ENCODE data around the gene VGLL4. TPM values are rescaled to one million over a fixed set of nuclear protein-coding genes. Genes with fewer than 3 reads are reported as not detected.

Gene VGLL4
- total RNA-seq, 2 donors from 2014 or later, result 57.7 to 63.7 TPM

DNA sequence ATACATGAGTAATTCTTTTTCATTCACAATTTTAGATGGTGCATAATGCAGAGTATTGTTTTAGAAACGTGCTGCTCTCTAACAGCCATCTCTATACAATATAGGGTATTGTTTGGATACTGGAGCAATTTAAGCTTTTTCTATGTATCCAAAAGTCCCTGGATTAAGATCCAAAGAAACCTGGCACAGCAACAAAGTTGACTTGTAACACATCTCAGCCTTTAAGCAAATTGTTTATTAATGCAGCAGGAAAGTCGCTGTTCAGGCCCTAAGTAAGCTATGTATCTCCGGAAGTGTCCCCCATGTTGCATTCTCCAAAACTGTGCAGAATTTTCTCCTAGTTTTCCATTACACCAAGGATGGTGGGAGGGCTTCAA is 7.3 kb downstream of the VGLL4 start:
- no peak overlapping the region for H3K9ac ChIP-seq (ENCODE audit: low read depth in 2 of 2, low read length in 2 of 2)
- intact Hi-C loops (cut with DNase I), result no loop called here

GRCh38 chr3:11635680-11636393 is 7.9 kb downstream of the VGLL4 start:
- Histone ChIP-seq H3K9me3 (no peaks in the 10 kb centered on the region), H3K27me3 (no peaks in the 10 kb centered on the region), H3K4me3 (no peak overlapping the region), H3K27ac (no peak overlapping the region), H3K36me3 (no peaks in the 10 kb centered on the region), H3K9ac (ENCODE audit: low read depth in 2 of 2, low read length in 2 of 2) (no peak overlapping the region), H3K4me1 (peaks cover 7% of the 10 kb centered on the region)
- TF ChIP-seq CTCF (IDR thresholded peaks at IDR 0.05), result no peak
- intact Hi-C loops (cut with DNase I), result no loop called here
- DNase-seq, result no peak

More for the DNA sequence above, 7.3 kb downstream of the VGLL4 start:
- Histone ChIP-seq H3K4me1 (peaks cover 7% of the 10 kb centered on the region), H3K9me3 (no peaks in the 10 kb centered on the region), H3K27me3 (no peaks in the 10 kb centered on the region), H3K36me3 (no peaks in the 10 kb centered on the region), H3K4me3 (no peak overlapping the region), H3K27ac (no peak overlapping the region)
- no peak for TF ChIP-seq CTCF (IDR thresholded peaks at IDR 0.05)
- DNase-seq, result no peak

DNA sequence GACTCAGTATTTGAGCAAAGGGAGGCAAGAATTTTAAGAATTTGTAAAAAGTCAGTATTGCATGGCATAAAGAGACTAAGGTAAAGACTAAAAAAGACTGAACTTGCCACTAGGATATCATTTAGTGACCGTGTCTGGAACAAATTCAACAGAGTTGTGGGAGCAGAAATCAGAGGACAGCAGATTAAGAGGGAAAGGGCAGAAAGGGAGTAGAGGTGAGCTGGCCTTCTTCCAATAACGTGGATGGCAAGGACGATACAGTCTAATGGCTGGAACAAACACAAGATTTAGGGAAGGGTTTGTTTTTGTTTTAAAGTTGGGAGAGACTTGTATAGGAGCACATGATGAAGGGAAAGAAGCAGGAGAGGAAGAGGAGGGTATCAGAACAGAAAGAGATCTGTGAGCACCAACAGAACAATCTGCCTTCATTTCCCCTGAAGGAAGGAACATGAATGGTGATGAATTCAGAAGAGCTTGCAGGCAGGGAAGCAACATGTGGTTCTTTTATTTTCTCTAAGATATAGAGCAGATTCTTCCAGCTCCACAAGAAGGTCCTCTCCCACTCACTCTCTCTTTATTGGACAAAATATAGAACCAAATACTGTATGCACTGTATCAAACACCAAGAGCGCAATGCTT is 8.6 kb downstream of the VGLL4 start:
- DNase-seq, result no peak

GRCh38 chr3:11634081-11634635 is 9.6 kb downstream of the VGLL4 start:
- H3K4me1 ChIP-seq, result peaks cover 5% of the 10 kb centered on the region
- no peaks in the 10 kb centered on the region for H3K9me3 ChIP-seq
- no peak overlapping the region for H3K27ac ChIP-seq
- H3K9ac ChIP-seq (ENCODE audit: low read depth in 2 of 2, low read length in 2 of 2), result no peak overlapping the region
- DNase-seq, result no peak
- H3K36me3 ChIP-seq, result no peaks in the 10 kb centered on the region
- H3K4me3 ChIP-seq, result no peak overlapping the region
- H3K27me3 ChIP-seq, result no peaks in the 10 kb centered on the region
- no peak for TF ChIP-seq CTCF (IDR thresholded peaks at IDR 0.05)
- intact Hi-C loops (cut with DNase I), result no loop called here

More for the DNA sequence above, 8.6 kb downstream of the VGLL4 start:
- Histone ChIP-seq H3K9me3 (no peaks in the 10 kb centered on the region), H3K27me3 (no peaks in the 10 kb centered on the region), H3K9ac (ENCODE audit: low read depth in 2 of 2, low read length in 2 of 2) (no peak overlapping the region), H3K36me3 (no peaks in the 10 kb centered on the region), H3K4me3 (no peak overlapping the region), H3K27ac (no peak overlapping the region), H3K4me1 (peaks cover 2% of the 10 kb centered on the region)
- intact Hi-C loops (cut with DNase I), result no loop called here
- TF ChIP-seq CTCF (IDR thresholded peaks at IDR 0.05), result no peak

DNA sequence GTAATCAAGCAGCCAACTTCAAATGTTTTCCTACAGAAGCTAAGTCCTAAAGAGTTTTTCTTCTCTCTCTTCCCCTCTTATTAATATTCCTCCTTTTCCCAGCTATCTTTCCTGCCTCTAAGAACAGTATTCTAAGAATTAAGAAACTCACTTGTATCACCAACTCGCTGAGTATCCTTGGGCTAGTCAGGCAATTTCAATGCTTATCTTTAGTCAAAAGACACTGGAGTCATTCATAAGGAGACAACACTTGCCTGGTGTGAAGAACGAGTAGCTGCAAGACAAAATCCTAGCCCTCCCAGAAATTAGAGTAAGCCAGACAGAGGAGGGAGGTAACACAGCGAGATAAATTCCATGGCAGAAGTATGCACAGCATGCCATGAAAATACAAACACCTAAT is 10.7 kb downstream of the VGLL4 start:
- Histone ChIP-seq H3K36me3 (no peaks in the 10 kb centered on the region), H3K9me3 (no peaks in the 10 kb centered on the region), H3K9ac (ENCODE audit: low read depth in 2 of 2, low read length in 2 of 2) (no peak overlapping the region), H3K27me3 (no peaks in the 10 kb centered on the region), H3K4me3 (no peak overlapping the region), H3K27ac (no peak overlapping the region), H3K4me1 (peaks cover 5% of the 10 kb centered on the region)
- no peak for DNase-seq
- intact Hi-C loops (cut with DNase I), result no loop called here
- TF ChIP-seq CTCF (IDR thresholded peaks at IDR 0.05), result no peak
